NCI-H2196 (cell line): ENCODE data around the gene ASIC4.

Source experiments
- DNase-seq: peaks from one replicate; lab custom pipeline; 2025; ENCODE audit not compliant: unreplicated experiment; lab: John Stamatoyannopoulos, UW

ASIC4 gene

GRCh38 chr2:219478916-219479315 lies 35.4 kb upstream of the ASIC4 start:
- no peak for DNase-seq

GRCh38 chr2:219480004-219480403 lies 34.3 kb upstream of the ASIC4 start:
- DNase-seq = no peak

- DNase-seq = no peak
Observed at GRCh38 chr2:219482674-219483405, 31.4 kb upstream of the ASIC4 start.

GRCh38 chr2:219483451-219484342 lies 30.6 kb upstream of the ASIC4 start:
- DNase-seq = no peak

GRCh38 chr2:219484343-219485200 lies 29.7 kb upstream of the ASIC4 start:
- no peak for DNase-seq

GRCh38 chr2:219485201-219485580 lies 29.1 kb upstream of the ASIC4 start:
- DNase-seq = no peak

GRCh38 chr2:219486380-219486959 lies 27.8 kb upstream of the ASIC4 start:
- DNase-seq = no peak

- no peak for DNase-seq
Observed at GRCh38 chr2:219488149-219488843, 26.0 kb upstream of the ASIC4 start.

- no peak for DNase-seq
Observed at GRCh38 chr2:219488844-219489194, 25.5 kb upstream of the ASIC4 start.

GRCh38 chr2:219489315-219489714 lies 25.0 kb upstream of the ASIC4 start:
- DNase-seq = no peak

- DNase-seq = no peak
Observed at GRCh38 chr2:219490186-219490585, 24.1 kb upstream of the ASIC4 start.

GRCh38 chr2:219490600-219491130 lies 23.6 kb upstream of the ASIC4 start:
- DNase-seq = no peak

- DNase-seq = no peak
Observed at GRCh38 chr2:219491278-219491963, 22.9 kb upstream of the ASIC4 start.

GRCh38 chr2:219492575-219492974 lies 21.7 kb upstream of the ASIC4 start:
- no peak for DNase-seq

- no peak for DNase-seq
Observed at GRCh38 chr2:219493086-219493485, 21.2 kb upstream of the ASIC4 start.

GRCh38 chr2:219494952-219495530 lies 19.2 kb upstream of the ASIC4 start:
- DNase-seq = no peak

GRCh38 chr2:219495531-219496122 lies 18.7 kb upstream of the ASIC4 start:
- DNase-seq = no peak

- DNase-seq = no peak
Observed at GRCh38 chr2:219496247-219496824, 17.9 kb upstream of the ASIC4 start.
